Upper lobe of left lung (tissue), 4 donors: ENCODE results near the gene IFT88.

ENCODE experiments used
- POLR2A ChIP-seq, 4 donors: fragments of 450-650 bp; IDR thresholded peaks; one replicate each; pipeline ENCODE4 v1.5.1; 2016 to 2017; ENCODE audit warnings: antibody characterized with exemption in 4 of 4, mild to moderate bottlenecking in 2 of 4
- TF ChIP-seq, protein P1 (sequence below), 6 experiments: fragments of 450-650 bp in 4 of 6; fragments of 200-600 bp in 2 of 6; sonication (generic) in 2 of 6; IDR thresholded peaks; one replicate each; pipeline ENCODE4 v1.5.1; 2016 to 2019; ENCODE audit warnings: antibody characterized with exemption in 6 of 6

DNA sequence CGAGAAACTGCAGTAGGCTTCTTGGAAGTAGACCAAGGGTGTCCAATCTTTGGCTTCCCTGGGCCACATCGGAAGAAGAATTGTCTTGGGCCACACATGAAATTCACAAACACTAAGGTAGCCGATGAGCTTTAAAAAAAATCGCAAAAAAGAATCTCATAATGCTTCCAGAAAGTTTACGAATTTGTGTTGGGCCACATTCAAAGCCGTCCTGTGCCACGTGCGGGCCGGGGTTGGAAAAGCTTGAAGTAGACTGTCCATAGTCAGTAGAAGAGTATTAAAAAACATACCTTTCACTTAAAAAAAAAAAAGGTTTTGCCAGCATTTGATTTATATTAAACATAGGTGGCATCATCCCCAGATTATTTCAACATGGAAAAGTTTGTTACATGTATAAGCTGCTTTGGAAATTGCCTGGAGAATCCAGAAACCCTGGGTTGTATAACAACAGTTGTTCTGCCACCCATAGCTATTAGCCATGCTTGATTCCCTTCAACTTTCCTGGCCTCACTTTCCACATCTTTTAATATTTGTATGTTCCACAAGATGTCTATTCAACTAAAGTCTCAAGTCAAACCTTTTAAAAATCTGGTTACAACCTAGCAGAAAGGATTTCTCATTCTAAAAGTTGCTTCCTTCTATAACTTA, 1.0 kb downstream of the IFT88 start:
- TF ChIP-seq, protein P1, sequence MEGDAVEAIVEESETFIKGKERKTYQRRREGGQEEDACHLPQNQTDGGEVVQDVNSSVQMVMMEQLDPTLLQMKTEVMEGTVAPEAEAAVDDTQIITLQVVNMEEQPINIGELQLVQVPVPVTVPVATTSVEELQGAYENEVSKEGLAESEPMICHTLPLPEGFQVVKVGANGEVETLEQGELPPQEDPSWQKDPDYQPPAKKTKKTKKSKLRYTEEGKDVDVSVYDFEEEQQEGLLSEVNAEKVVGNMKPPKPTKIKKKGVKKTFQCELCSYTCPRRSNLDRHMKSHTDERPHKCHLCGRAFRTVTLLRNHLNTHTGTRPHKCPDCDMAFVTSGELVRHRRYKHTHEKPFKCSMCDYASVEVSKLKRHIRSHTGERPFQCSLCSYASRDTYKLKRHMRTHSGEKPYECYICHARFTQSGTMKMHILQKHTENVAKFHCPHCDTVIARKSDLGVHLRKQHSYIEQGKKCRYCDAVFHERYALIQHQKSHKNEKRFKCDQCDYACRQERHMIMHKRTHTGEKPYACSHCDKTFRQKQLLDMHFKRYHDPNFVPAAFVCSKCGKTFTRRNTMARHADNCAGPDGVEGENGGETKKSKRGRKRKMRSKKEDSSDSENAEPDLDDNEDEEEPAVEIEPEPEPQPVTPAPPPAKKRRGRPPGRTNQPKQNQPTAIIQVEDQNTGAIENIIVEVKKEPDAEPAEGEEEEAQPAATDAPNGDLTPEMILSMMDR (IDR thresholded peaks at IDR 0.05): no peak
- no peak for TF ChIP-seq POLR2A (IDR thresholded peaks at IDR 0.05)
